Fibroblast of lung (primary cell): ENCODE measurements around the gene GFOD2.

Source experiments
- CTCF ChIP-seq, 2 donors: IDR thresholded peaks in 1 of 2; conservative IDR thresholded peaks in 1 of 2; 1 replicate in 1 of 2; 2 replicates in 1 of 2; pipeline ENCODE4 v1.5.1; 2011 to 2012; ENCODE audit warnings: low read length in 2 of 2, control low read depth in 1 of 2, inconsistent platforms in 1 of 2, low read depth in 1 of 2, mild to moderate bottlenecking in 1 of 2
- EZH2 ChIP-seq: IDR thresholded peaks from 2 replicates; pipeline ENCODE4 v1.5.1; 2012; ENCODE audit warnings: low read length, control low read depth, mild to moderate bottlenecking; ENCODE audit errors: missing control alignments

- TF ChIP-seq CTCF (conservative IDR thresholded peaks at IDR 0.05 in 1 of 2, IDR thresholded peaks at IDR 0.05 in 1 of 2; ENCODE audit: low read depth in 1 of 2, low read length in 2 of 2) (peak; percentile 81 to 93), EZH2 (no peak)
Measured at GRCh38 chr16:67667817-67668494, 51.2 kb downstream of the GFOD2 start.
